ENCODE data around the gene ARPC5L. TPM values are rescaled to one million over a fixed set of nuclear protein-coding genes. Genes with fewer than 3 reads are reported as not detected.
"Not testable (repeated sequence)": the region's sequence is repeated elsewhere in the genome, so short reads cannot be mapped to it uniquely, and the experiment has no call there.

Gene ARPC5L
- 33.7 TPM for total RNA-seq

GRCh38 chr9:124861342-124862229 is at the start of gene ARPC5L, which contains the start of gene RPL35:
Gene ARPC5L, plus strand, starts transcription at chr9:124862130. Its CDS starts 7,161 bp downstream, at chr9:124869291.
Gene RPL35, minus strand, starts transcription at chr9:124861957. Its CDS starts 45 bp downstream, at chr9:124861912.
- DNase-seq (ENCODE audit: low spot score) = peak; percentile 95

DNA sequence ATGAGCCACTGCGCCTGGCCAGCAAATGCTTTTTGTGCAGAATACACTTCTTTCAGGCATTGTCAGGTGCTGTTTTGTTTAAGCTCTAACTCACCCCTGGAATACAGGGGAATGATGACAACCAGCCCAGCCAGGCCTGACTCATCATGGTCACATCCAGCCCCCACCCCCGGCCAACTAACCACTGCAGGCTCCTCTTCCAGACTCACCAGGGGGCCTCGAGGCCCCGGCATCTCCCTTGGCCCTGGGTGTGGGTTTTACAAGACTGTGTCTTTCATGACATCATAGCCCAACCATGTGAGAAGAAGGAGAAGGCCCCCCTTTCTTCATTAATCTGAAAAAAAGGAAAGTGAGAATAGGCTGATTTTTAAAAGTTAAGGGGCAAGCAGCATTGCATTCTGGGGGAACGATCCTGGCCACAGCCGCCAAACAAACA is 49.5 kb upstream of the ARPC5L start:
- no peak for DNase-seq (ENCODE audit: low spot score)

DNA sequence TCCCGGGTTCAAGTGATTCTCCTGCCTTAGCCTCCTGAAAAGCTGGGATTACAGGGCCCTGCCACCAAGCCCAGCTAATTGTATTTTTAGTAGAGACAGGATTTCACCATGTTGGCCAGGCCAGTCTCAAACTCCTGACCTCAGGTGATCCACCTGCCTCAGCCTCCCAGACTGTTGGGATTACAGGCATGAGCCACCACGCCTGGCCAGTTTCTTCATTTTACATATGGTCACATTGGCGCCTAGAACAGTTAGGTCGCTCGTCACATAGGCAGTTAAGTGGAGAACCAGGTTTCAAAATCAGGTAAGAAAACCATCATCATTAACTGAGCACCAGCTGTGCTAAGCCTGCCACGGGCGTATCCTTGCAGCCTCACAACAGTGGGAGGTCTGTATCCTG is 48.9 kb upstream of the ARPC5L start:
- no peak for DNase-seq (ENCODE audit: low spot score)

DNA sequence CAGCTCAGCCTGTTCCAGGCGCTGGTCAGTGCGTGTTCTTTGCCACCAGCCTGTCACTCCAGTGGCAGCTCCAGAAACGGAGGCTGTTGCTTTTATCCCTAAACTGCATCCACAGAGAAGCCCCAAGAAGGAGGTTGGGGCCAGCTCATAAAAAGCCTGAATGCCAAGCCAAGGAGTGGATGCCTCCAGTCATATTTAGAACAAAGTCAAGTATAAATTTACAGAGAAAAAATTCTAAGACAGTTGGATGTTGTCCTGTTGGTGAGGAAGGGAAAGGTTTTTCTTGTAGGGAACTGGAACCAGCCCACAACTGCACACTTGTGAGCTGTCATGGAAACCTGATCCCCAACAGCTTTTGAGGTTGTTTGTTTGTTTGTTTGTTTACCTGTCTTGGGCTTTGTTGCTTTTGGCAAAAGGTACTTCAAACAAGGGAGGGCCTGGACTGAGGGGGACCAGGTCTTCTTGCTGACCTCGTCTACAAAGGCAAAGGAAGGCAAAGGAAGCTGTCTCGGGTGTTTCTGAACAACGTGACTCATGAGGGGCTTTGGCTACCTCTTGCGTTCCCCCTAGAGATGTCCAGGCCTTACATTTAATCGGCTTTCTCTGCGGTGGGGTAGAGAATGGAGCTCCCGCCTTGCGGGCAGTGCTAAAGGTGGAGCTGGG is 48.3 kb upstream of the ARPC5L start:
- DNase-seq (ENCODE audit: low spot score) = no peak

DNA sequence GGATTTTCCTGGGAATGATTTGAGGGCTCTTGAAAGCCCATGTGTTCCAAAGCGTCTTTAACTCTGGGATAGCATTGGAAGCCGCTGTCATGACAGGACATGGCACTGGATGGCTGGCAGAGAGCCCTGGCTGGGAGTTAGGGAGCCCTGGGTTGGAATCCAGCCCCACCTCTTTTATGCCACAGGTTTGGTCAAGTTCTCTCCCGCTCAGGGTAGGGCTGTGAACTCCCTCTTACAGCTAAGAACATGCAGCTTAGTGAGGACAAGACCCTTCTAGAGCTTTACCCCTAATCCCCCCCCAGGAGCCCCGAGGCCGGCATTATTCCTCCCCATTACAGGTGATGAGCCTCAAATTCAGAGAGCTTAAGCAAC is 47.8 kb upstream of the ARPC5L start:
- DNase-seq (ENCODE audit: low spot score) = no peak

DNA sequence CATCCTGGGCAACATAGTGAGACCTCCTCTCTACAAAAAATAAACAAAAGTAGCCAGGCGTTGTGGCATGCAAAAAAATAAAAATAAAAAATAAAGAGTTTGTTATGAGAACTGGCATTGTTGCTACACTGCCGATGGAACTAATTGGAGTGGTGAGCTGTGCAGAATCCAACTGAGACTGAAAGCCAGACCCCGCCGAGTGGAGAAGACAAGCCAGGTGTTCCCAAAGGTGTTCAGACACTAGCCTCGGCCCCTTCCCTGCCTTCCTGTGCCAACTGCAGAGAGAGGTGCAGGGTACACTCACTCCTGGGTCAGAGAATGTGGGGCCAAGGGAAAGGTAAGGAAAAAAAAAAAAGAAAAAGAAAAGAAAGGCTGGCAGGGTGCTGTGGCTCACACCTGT is 46.3 kb upstream of the ARPC5L start:
- DNase-seq (ENCODE audit: low spot score) = no peak

GRCh38 chr9:124818431-124819281 is 43.3 kb upstream of the ARPC5L start:
- DNase-seq (ENCODE audit: low spot score) = no peak

GRCh38 chr9:124820698-124821623 is 41.0 kb upstream of the ARPC5L start:
- no peak for DNase-seq (ENCODE audit: low spot score)

DNA sequence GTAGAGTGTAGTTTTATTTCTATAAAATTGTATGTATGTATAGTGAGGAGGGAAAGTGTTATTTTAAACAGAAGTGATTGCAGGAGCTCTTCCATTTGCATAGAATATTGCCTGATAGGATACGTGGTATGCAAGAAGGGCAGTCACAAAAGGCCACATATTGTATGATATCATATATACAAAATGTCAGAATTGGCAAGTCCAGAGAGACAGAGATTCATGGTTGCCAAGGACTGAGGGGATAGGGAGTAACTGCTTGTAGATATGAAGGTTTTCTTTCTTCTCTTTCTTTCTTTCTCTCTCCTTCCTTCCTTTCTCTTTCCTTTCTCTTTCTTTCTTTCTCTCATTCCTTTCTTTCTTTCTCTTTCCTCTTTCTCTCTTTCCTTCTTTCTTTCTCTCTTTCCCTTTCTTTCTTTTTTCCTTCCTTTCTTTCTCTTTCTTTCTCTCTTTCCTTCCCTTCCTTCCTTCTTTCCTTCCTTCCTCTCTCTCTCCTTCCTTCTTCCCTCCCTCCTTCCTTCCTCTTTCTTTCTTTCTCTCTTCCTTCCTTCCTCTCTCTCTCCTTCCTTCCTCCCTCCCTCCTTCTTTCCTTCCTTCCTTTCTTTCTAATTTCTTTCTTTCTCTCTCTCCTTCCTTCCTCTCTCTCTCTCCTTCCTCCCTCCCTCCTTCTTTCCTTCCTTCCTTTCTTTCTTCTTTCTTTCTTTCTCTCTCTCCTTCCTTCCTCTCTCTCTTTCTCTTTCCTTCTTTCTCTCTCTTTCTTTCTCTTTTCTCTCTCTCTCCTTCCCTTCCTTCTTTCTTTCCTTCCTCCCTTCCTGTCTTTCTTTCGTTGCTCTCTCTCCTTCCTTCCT is 33.2 kb upstream of the ARPC5L start:
- no peak for DNase-seq (ENCODE audit: low spot score)

DNA sequence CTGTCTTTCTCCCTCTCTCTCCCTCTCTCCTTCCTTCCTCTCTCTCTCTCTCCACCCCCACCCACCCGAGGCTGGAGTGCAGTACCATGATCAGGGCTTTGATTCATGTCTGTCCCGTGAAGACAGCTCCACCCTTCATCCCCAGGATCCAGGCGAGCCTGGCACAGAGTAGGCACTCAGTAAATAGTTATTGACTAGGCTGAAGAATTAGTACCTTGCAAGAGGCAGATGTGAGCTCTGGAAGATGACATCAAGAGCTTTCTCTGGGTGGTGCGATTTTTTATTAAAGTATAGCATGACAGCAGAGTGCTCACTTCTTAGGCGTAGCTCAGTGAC is 32.6 kb upstream of the ARPC5L start:
- no peak for DNase-seq (ENCODE audit: low spot score)

DNA sequence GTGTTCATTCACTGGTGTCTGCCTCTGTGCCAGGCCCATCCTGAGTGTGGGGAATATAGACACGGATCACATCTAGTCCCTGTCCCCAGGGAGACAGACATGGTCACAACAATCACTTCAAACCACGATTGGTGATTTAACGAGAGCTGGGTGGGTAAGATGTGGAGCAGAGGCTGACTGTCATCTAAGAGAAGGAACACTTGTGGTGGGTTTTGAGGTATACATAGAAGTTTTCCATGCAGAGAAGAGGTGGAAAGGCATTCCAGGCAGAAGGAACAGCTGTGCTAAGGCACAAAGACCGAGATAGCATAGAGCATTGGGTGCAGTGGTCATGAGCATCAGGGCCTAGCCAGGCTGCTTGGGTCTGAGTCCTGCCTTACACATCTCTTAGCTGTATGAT is 31.3 kb upstream of the ARPC5L start:
- DNase-seq (ENCODE audit: low spot score) = no peak

- no peak for DNase-seq (ENCODE audit: low spot score)
Observed at GRCh38 chr9:124831642-124832364, 30.1 kb upstream of the ARPC5L start.

GRCh38 chr9:124834591-124834990 is 27.3 kb upstream of the ARPC5L start:
- no peak for DNase-seq (ENCODE audit: low spot score)

- DNase-seq (ENCODE audit: low spot score) = peak; percentile 68
Observed at GRCh38 chr9:124835026-124835557, 26.8 kb upstream of the ARPC5L start.

- DNase-seq (ENCODE audit: low spot score) = not testable (repeated sequence)
Observed at GRCh38 chr9:124838132-124838531, 23.8 kb upstream of the ARPC5L start.

- DNase-seq (ENCODE audit: low spot score) = not testable (repeated sequence)
Observed at GRCh38 chr9:124838567-124839275, 23.2 kb upstream of the ARPC5L start.

DNA sequence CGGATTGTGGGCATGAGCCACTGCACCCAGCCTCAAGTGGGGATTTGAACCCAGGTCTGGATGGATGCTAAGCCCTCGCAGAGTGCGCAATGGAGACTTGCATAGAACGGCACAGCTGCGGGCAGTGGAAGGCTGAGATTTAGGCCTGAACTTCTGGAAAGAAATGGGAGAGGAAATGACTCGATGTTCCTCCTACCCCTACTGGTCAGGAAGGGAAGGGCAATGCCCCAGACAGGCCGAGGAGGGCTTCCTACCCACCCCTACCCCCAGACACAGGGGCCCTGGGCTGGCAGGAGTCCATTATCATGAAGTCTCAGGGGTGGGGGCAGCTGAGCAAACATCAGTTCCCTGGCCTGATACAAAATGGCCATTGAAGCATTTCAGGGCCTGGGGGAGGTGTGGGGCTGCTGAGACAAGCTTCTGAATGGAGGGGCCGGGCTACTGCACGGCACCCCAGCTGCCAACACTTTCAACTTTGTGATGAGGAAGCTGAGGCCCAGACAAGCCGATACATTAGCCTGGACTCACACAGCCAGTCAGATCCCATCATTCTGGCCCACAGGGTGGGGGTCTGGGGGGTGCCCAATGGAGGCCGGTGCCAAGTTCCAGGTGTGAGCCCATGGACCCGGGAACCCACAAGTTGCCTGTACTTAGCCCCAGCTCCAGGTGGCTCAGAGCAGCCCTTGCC is 22.2 kb upstream of the ARPC5L start:
- no peak for DNase-seq (ENCODE audit: low spot score)

DNA sequence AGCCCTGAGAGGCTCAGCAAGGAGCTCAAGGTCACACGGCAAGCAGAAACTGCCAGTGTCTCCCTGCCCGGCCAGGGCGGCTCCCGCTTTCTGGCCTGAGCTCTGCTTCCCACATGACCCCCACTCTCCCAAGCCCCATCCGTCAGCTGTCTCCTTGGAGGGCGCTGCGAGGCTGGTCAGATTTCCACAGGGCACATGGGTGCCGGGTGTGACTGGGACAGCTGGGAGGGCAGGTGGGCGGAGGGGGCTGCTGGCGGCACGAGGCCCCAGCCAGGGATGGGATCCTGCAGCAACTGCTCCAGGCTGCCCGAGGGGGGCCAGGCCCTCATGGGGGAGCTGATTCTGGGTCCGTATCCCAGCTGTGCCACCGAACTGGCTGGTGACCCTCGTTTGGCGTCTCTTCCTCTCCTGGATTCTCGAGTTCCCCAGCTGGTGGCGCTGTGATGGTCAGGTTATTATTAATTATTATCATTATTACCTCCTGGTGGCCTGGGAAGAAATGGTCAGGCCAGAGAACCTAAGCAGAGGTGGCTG is 21.6 kb upstream of the ARPC5L start:
- DNase-seq (ENCODE audit: low spot score) = no peak
